GM18511 (cell line): ENCODE measurements around the gene RNASE4.
"Not testable (repeated sequence)": the region's sequence is repeated elsewhere in the genome, so short reads cannot be mapped to it uniquely, and the experiment has no call there.

Experiments
- ATAC-seq: cut with Tn5 transposase; IDR thresholded peaks from one replicate; pipeline ENCODE4 v1.9.1; 2021; ENCODE audit warnings: mild to moderate bottlenecking, moderate library complexity; ENCODE audit not compliant: unreplicated experiment

Gene RNASE4, protein sequence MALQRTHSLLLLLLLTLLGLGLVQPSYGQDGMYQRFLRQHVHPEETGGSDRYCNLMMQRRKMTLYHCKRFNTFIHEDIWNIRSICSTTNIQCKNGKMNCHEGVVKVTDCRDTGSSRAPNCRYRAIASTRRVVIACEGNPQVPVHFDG

DNA sequence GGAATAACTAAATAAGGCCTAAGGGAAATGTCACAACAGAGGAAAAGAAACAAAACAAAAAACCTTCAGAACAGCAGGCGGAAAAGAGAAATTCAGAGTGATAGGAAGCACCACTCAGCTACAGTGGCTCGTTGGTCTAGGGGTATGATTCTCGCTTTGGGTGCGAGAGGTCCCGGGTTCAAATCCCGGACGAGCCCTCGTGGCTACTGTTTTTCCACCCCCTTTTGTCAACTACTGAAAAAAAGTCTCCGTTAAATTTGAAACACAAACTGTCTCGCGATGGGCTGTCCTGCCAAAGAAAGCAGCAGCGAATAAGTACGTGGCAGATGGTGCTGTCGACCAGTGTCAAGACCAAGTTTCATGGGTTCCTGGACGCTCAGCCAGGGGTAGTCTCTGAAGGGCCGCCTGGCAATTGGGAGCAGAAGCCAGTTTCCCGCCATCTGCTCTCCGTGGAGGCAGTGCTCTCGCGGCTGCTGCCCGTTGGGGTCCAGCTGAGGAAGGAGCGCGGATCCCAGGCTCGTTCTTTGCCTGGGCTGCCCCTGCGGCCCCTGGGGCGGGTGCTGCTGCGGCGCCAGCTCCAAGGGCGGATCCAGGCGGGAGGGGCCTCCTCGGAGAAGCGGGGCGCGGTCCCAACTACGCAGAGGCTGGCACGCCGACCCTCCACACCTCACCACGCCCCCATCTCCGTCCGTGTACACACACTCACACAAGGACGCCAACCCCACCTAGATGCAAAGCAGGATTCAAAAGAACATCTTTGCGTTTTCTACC is at the start of gene RNASE4:
RNASE4 (plus strand) TSS at position 670 of the 771 bp plus-strand sequence. CDS start 14,812 bp downstream, outside the sequence.
- ATAC-seq: peak; percentile 32

DNA sequence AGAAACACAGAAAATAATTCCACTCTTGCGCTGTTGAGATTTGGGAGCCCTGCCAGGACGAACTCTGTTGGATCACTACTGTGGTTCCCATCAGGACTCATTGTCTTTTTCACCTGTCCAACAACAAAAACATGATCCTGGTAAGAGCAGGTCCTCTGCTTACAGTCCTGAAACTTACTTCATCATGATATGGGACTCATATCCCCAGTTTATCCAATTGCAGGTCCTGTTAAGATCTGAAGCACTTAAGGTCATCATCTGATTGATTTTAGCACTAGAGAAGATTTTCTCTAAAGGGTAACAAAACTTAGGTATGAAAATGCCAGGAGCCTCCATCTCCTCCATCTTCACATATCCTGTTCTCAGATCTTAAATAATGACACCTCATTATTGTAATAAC is 42.8 kb upstream of the RNASE4 start, which contains the start of gene OR6S1:
OR6S1 (minus strand) TSS at position 101 of the 400 bp plus-strand sequence; CDS start at position 101, 0 bp downstream.
- no peak for ATAC-seq

DNA sequence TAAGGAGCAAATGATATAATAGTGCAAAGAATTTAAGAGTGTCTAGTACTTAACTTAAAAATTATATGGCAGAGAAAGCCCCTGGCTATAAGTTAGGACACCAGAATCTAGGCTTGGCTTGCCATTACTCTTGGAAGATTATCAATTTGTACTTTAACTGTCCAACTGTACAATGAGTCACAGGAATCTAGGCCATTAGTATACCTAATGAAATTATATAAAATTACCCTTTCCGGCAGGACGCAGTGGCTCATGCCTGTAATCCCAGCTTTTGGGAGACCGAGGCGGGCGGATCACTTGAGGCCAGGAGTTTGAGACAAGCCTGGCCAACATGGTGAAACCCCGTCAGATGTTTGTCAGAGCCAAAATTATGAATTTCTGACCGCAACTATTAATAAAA is 42.2 kb upstream of the RNASE4 start:
- ATAC-seq: no peak

DNA sequence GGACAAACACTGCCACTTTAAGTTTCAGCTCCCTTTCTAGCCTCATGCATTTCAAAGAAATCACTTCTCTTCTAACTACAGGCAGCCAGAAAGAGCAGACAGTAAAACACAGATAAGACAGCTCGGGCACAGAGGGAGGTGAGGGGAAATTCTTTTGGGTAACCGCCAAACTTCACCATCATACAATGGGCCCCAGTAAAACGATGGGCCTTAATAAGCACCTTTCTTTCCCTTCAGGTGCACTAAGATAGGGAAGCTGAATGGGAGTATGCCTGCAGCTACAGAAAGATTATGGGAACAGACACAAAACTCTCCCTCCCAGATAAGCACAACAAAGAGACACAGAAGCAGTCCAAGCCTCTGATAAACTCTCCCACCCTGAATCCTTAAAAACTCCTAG is 41.6 kb upstream of the RNASE4 start:
- ATAC-seq: not testable (repeated sequence)

DNA sequence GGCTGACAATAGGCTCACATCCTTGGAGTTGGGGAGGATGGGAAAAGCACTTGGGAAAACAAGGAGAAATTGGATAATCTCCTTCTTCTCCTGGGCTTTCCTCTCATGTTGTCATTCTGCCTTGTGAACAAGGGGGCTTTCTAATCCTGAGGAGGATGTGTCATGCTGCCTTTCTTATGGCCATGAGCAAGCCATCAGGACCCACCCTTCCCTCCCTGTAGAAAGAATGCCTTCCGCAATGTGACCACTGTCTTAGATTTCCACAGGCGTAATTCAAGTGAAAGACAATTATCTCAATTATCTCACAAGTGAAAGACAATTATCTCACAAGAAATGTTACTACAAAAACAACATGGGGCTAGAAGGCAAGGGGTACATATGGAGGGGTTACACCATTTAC is 39.8 kb upstream of the RNASE4 start:
- no peak for ATAC-seq

DNA sequence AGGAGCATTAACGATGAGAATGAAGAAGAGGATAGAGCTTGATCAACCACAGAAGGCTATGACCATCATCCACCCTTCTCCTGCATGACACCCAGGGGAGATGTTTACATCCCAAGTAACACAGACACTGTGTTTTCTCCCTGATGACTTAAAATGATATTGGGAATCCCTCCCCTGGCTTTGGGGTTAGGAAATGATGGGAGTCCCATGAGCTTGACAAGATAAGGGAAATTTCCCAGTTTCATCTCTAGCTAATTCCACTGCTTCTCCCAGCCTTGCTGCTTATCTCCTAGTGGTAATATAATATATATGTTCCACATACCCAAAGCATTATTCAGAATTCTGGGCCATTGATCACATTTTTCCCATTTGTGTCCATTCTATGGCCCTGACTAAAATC is 38.9 kb upstream of the RNASE4 start:
- no peak for ATAC-seq

DNA sequence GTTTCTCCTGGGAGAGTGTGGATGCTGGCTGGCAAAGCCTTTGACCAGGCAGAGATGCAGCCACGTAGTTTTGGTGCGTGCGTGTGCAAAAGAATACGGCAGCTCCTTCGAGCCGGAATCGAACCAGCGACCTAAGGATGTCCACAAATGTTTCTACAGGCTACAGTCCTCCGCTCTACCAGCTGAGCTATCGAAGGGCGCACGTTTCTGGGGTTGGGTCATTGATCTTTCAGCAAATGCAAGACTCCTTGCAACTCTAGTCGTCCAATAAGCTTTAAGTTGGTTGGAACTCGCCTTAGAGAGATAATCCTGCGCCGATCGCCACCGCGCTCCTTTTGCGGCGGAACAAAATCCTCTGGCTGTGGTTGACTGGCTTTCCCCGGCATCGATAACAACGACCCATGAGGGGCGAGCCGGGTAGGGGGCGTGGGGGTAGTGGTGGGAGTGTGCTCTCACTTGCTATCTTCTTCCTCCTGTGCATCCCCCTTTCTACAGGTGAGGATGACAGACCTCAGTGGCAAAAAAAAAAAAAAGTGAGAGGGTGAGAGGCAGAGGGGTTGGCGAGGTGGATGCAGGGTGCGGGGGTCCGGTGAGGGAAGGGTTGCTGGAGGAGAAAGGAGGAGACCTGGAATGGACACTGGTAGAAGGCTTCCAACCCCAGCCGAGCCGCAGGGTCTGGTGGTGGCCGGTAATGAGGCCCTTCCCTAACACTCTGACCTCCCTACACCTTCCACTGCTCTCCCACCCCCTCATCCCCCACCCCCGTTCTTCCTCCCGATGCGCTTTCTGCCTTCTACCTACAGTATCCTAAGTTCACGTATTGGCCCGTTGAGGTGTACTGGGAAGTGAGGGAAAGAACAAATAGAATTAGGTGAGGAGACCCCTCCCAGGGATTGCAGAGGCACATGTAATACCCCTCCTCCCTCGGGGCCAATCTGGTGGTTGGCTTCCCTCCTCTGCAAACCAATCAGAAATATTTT is 31.1 kb upstream of the RNASE4 start:
- ATAC-seq: no peak

DNA sequence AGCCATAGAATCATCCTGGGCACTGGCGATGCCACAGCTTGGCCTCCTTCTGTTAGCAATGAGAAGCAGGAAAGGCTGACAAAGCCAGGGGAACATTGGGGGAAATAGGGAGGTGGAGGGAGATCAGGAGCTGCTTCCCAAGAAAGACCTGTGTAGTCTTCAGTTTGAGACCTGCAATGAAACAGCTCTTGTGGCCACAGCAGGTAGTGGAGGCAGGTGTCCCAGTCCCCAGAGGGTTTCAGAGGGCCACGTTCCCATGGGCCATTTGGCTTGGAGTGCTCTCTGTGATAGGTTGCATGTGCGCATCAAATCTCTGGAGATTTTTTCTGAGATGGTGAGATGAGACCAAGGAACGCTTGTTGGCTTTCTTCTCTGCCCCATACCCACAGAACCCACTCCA is 28.5 kb upstream of the RNASE4 start:
- no peak for ATAC-seq

DNA sequence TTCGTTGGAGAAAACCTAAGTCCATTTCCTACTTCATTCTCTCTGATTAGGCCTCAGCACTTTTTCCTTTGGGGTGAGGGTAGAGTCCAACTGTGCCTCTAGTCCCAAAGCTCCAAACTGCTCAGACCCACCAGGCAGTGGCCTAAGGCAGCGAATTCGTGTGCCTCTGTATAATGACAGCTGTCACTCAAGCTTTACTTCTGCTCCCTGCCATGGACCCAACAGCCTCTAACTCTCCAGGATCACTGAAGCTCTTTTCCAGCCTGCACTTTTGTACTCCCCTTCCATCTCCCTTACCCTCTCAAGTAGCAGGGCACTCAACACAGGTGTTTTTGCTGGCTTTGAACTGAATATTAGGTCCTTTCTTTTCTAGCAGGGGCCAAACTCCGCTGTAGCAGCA is 28.1 kb upstream of the RNASE4 start:
- ATAC-seq: no peak

DNA sequence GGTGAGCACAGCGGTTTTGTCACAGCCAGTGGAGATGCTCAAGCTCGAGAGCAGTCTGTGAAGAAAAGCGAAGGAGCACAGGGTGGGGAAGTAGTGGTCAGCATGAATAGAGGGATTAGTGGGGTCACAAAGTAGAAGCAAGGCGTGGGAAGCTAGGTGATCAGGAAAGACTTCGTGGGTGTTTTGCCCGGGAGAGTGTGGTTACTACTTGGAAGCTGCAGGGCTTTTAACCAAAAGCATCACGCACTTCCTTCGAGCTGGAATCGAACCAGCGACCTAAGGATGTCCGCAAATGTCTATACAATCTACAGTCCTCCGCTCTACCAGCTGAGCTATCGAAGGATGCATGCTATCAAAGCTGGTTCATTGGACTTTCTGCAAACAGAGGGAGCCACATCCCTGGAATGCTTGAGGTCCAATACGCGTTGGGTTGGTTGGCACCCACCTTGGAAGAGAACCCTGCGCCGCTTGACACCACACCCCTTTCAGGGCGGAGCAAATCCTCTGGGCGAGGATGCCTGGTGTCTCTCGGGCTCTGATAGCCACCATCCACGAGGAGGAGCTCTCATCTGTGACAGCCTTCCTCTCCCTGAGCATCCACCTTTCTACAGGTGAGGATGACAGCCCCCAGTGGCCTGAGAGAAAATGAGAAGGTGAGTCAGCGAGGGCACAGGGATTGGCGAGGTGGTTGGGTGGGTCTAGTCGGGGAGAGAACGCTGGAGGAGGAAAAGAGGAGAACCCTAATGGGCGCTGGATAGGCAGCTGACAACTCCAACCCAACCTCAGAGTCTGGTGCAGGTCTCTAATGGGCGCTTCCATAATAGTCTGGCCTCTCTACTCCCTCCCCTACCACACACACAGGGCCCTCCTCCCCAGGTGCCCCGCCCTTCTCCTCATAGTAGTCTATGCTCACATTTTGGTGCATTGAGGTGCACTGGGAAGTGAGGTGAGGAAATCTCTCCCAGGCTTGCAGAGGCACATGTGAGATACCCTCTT is 26.8 kb upstream of the RNASE4 start:
- no peak for ATAC-seq

DNA sequence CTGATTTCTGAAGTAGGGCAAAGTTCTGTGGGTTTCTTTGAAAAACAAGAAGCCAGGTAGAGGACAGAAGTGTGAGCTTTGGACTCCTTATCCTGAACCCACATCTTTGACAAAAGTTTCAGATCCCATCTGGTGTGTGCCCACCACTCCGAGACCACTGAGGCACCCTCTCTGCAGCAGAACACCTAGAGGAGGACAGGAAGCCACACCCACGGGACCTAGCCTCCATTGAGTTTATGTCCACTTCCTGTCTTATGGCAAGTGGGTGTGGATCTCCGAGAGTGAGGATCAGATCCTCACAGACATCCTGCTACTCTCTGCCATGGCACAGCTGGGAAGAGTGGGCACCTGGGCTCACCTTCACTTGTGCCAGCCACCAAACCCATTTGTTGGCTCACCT is 26.1 kb upstream of the RNASE4 start:
- ATAC-seq: no peak

DNA sequence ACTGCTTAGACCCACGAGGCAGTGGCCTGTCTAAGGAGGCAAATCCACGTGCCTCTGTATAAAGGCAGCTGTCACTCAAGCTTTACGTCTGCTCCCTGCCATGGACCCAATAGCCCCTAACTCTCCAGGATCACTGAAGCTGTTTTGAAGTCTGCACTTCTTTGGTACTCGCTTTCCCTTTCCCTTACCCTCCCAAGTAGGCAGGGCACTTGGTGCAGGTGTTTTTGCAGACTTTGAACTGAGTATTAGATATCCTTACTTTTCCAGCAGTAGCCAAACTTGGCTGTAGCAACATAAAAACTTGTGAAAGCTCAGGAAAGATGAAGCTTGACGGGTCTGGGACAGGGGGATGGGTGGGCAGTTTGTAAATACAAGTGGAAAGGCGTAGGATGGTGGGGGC is 25.0 kb upstream of the RNASE4 start:
- no peak for ATAC-seq

DNA sequence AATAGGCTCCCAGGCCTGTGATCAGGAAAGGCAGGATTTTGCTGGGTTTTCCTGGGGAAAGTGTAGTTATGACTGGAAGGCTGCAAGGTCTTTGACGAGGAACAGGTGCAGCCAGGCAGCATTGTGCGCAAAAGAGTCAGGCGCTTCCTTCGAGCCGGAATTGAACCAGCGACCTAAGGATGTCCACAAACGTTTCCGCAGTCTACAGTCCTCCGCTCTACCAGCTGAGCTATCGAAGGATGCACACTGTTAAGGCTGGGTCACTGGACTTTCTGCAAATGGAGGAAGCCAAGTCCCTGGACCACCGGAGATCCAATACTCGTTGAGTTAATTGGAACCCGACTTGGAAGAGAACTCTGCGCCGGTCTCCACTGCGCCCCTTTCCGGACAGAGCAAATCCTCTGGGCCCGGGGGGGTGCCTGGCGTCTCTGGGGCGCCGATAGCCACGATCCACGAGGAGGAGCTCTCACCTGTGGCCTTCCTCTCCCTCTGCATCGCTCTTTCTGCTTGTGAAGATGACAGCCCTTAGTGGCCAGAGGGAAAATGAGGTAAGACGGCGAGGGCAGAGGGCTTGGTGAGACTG is 24.5 kb upstream of the RNASE4 start:
- ATAC-seq: no peak

DNA sequence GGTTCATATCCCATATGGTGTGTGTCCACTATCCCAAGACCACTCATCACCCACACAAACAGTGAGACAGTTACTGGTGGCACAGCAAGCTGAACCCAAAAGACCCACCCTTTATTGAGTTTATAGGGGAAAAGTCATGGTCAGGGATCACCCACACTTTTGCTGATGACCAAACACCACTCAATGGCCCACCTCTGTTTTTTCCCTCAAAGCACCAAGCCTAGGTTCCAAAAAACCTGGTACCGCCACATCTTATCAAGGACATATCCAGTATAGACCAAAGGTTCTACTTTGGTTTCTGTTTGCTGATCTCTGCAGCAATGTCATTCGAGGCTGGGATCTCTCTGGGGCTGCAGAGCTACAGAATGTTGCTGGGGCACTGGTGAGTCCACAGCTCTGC is 23.2 kb upstream of the RNASE4 start:
- no peak for ATAC-seq

DNA sequence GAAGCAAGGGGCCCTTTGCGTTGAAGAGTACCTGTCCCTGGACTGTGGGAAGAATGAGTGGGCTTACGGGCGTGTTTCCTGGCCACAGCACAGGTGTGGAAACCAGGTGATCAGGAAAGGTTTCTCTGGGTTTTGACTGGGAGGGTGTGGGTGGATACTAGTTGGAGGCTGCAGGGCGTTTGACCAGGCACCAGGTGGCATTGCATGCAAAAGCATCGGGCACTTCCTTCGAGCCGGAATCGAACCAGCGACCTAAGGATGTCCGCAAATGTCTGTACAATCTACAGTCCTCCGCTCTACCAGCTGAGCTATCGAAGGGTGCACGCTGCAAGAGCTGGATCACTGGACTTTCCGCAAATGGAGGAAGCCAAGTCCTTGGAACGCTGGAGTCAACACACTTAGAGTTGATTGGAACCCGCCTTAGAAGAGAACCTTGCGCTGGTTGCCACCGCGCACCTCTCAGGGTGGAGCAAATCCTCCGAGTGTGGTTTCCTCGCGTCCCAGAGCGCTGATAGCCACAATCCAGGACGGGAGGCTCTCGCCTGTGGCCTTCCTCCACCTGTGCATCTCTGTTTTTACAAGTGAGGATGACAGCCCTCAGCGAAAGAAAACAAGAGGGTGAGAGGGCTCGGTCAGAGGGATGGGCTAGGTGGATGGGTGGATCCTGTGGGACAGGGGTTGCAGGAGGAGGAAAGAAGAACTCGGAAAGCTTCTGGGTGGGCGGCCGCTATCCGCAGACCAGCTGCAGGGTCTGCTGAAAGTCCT is 21.2 kb upstream of the RNASE4 start:
- peak; percentile 57 for ATAC-seq

DNA sequence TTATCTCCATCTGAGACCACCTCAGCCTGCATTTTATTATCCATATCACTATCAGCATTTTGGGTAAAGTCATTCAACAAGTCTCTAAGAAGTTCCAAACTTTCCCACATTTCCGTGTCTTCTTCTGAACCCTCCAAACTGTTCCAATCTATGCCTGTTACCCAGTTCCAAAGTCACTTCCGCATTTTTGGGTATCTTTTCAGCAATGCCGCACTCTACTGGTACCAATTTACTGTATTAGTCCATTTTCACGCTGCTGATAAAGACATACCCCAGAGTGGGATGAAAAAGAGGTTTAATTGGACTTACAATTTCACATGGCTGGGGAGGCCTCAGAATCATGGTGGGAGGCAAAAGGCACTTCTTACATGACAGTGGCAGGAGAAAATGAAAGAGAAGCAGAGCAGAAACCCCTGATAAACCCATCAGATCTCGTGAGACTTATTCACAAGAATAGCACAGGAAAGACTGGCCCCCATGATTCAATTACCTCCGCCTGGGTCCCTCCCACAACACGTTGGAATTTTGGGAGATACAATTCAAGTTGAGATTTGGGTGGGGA is 17.9 kb upstream of the RNASE4 start:
- not testable (repeated sequence) for ATAC-seq

DNA sequence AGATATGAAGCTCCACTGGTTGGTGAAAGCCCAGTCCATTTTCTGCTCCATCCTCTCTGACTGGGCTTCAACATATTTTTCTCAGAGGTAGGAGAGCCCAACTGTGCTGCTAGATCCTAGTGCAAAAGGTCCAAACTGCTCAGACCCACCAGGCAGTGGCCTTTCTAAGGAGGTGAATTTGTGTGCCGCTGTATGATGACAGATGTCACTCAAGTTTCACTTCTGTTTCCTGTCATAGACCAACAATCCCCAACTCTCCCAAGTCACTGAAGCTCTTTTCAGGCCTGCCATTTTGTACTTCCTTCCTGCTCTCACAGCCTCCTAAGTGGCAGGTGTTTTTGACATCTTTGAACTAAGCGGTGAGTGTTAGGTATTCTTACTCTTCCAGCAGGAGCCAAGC is 16.4 kb upstream of the RNASE4 start:
- ATAC-seq: peak; percentile 78

DNA sequence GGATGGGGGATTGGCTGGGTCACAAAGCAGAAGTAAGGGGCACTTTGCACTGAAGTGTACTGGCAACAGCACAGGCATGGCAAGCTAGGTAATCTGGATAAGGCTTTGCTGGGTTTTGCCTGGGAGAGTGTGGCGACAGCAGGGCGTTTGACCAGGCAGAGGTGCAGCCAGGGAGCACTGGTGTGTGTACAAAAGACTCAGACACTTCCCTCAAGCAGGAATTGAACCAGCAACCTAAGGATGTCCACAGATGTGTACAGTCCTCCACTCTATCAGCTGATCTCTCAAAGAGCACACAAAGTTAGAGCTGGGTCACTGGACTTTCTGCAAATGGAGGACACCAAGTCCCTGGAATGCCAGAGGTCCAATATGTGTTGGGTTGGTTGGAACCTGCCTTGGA is 15.4 kb upstream of the RNASE4 start:
- ATAC-seq: no peak
